ENCODE results near the gene LDLRAP1. TPM values are rescaled to one million over a fixed set of nuclear protein-coding genes. Genes with fewer than 3 reads are reported as not detected.

LDLRAP1 gene
- total and polyA plus RNA-seq, 2 donors (not counting 1 experiment from before 2014, with no cell fraction given), result 7.3 to 21.0 TPM

GRCh38 chr1:25501235-25502058 is 42.0 kb upstream of the LDLRAP1 start:
- Histone ChIP-seq H3K9me3 (ENCODE audit: control insufficient read depth, insufficient read depth, low read depth, low read length) (no peaks in the 10 kb centered on the region), H3K79me2 (ENCODE audit: control insufficient read depth, insufficient read depth, low read length) (no peaks in the 10 kb centered on the region), H3K27ac (ENCODE audit: insufficient read depth, low read length) (no peak overlapping the region), H4K20me1 (ENCODE audit: control insufficient read depth, extremely low read depth, insufficient read depth, low read length) (no peaks in the 10 kb centered on the region), H3K27me3 (ENCODE audit: control insufficient read depth, insufficient read depth, low read length) (no peaks in the 10 kb centered on the region), H3K4me2 (ENCODE audit: extremely low read depth, insufficient read depth, low read length) (no peak overlapping the region), H3K36me3 (ENCODE audit: control insufficient read depth, insufficient read depth, low read length) (no peaks in the 10 kb centered on the region), H3K9ac (ENCODE audit: insufficient read depth, low read length) (no peak overlapping the region), H3K4me1 (ENCODE audit: control insufficient read depth, extremely low read depth, insufficient read depth, low read length) (no peaks in the 10 kb centered on the region), H2AFZ (ENCODE audit: low read length) (no peak overlapping the region), H3K4me3 (replicated peaks in 1 of 4; ENCODE audit: control extremely low read depth in 1 of 4, insufficient read depth in 1 of 4, low read depth in 3 of 4, low read length in 4 of 4) (no peak overlapping the region)
- TF ChIP-seq CTCF (conservative IDR thresholded peaks at IDR 0.05 in 1 of 2, IDR thresholded peaks at IDR 0.05 in 1 of 2; ENCODE audit: low read depth in 1 of 2, low read length in 2 of 2) (peak in 1 of 2 donors; percentile 8), EZH2 (IDR thresholded peaks at IDR 0.05; ENCODE audit: low read length, missing control alignments) (no peak)
- peak; percentile 42 to 56 for DNase-seq (ENCODE audit: low read depth in 2 of 2)

DNA sequence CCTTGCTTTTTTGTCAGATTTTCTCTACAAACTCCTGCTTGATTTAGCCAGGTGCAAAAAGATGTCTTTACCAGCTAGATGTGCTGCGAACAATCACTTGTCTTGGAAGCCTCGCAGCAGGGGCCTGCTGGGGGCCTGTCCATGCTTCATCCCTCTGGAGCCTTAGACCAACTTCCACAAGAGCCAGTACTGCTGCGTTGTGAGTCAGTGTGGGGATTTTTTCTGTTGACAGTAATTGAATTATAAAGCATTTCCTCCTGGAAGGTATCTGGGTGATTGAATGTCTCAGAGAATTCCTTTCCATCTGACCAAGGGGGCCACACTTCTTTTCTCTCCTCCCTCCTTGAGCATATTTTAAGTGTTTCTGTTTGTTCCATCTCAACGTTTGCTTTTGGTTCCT is 40.4 kb upstream of the LDLRAP1 start:
- Histone ChIP-seq H3K4me1 (ENCODE audit: control insufficient read depth, extremely low read depth, insufficient read depth, low read length) (no peaks in the 10 kb centered on the region), H3K36me3 (ENCODE audit: control insufficient read depth, insufficient read depth, low read length) (no peaks in the 10 kb centered on the region), H3K9me3 (ENCODE audit: control insufficient read depth, insufficient read depth, low read depth, low read length) (no peaks in the 10 kb centered on the region), H3K4me2 (ENCODE audit: extremely low read depth, insufficient read depth, low read length) (no peak overlapping the region), H2AFZ (ENCODE audit: low read length) (no peak overlapping the region), H3K9ac (ENCODE audit: insufficient read depth, low read length) (no peak overlapping the region), H3K4me3 (replicated peaks in 1 of 4; ENCODE audit: control extremely low read depth in 1 of 4, insufficient read depth in 1 of 4, low read depth in 3 of 4, low read length in 4 of 4) (no peak overlapping the region), H4K20me1 (ENCODE audit: control insufficient read depth, extremely low read depth, insufficient read depth, low read length) (no peaks in the 10 kb centered on the region), H3K27me3 (ENCODE audit: control insufficient read depth, insufficient read depth, low read length) (no peaks in the 10 kb centered on the region), H3K27ac (ENCODE audit: insufficient read depth, low read length) (no peak overlapping the region), H3K79me2 (ENCODE audit: control insufficient read depth, insufficient read depth, low read length) (no peaks in the 10 kb centered on the region)
- peak in 1 of 2 donors; percentile 65 for DNase-seq (ENCODE audit: low read depth in 2 of 2)
- no peak for TF ChIP-seq EZH2 (IDR thresholded peaks at IDR 0.05; ENCODE audit: low read length, missing control alignments)
- TF ChIP-seq CTCF (conservative IDR thresholded peaks at IDR 0.05 in 1 of 2, IDR thresholded peaks at IDR 0.05 in 1 of 2; ENCODE audit: low read depth in 1 of 2, low read length in 2 of 2), result no peak

DNA sequence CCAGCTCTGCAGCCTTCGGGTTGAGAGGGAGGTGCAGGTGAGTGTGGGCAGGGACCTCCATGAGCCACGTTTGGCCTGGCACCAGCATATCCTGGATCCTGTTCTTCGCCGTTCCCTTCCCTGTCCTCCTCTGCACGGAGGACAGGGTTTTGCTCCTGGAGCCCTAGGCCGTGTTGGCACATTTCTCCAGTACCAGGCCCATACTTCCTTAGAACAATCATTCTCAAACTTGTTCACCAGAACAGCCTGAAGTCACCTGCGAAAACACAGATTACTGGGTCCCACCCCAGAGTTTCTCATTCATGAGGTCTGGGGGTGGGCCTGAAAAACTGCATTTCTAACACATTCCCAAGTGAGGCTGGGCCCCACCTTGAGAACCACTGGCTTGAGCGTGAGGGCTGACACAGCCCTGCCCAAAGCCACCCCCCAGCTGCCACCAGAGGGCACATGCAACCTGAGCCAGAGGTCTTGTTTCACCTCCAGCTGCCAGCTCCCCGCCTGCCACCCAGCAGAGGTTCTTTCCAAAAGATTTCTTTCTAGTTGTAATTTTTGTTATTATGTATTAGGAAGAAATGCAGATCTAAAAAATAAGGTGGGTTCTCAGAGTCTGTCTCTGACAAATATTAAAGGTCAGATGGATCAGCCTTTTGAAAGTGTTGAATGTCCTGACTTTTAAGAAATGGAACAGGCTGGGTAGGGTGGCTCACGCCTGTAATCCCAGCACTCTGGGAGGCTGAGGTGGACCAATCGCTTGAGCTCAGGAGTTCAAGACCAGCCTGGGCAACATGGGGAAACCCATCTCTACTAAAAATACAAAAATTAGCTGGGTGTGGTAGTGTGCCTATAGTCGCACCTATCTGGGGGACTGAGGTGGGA is 39.6 kb upstream of the LDLRAP1 start:
- TF ChIP-seq EZH2 (IDR thresholded peaks at IDR 0.05; ENCODE audit: low read length, missing control alignments) (no peak), CTCF (conservative IDR thresholded peaks at IDR 0.05 in 1 of 2, IDR thresholded peaks at IDR 0.05 in 1 of 2; ENCODE audit: low read depth in 1 of 2, low read length in 2 of 2) (peak; percentile 18 to 33)
- no peaks in the 10 kb centered on the region for H3K27me3 ChIP-seq (ENCODE audit: control insufficient read depth, insufficient read depth, low read length)
- no peak overlapping the region for H3K27ac ChIP-seq (ENCODE audit: insufficient read depth, low read length)
- H3K36me3 ChIP-seq (ENCODE audit: control insufficient read depth, insufficient read depth, low read length), result no peaks in the 10 kb centered on the region
- no peaks in the 10 kb centered on the region for H4K20me1 ChIP-seq (ENCODE audit: control insufficient read depth, extremely low read depth, insufficient read depth, low read length)
- peak in 1 of 2 donors; percentile 9 for DNase-seq (ENCODE audit: low read depth in 2 of 2)
- no peak overlapping the region for H3K4me2 ChIP-seq (ENCODE audit: extremely low read depth, insufficient read depth, low read length)
- no peak overlapping the region for H3K4me3 ChIP-seq (replicated peaks in 1 of 4; ENCODE audit: control extremely low read depth in 1 of 4, insufficient read depth in 1 of 4, low read depth in 3 of 4, low read length in 4 of 4)
- H3K4me1 ChIP-seq (ENCODE audit: control insufficient read depth, extremely low read depth, insufficient read depth, low read length), result no peaks in the 10 kb centered on the region
- no peaks in the 10 kb centered on the region for H3K79me2 ChIP-seq (ENCODE audit: control insufficient read depth, insufficient read depth, low read length)
- no peaks in the 10 kb centered on the region for H3K9me3 ChIP-seq (ENCODE audit: control insufficient read depth, insufficient read depth, low read depth, low read length)
- H2AFZ ChIP-seq (ENCODE audit: low read length), result no peak overlapping the region
- no peak overlapping the region for H3K9ac ChIP-seq (ENCODE audit: insufficient read depth, low read length)

All from fibroblast of lung (primary cell).